Neural crest cell (in vitro differentiated cells): Measurements from ENCODE around the gene CACNA1A. TPM values are rescaled to one million over a fixed set of nuclear protein-coding genes. Genes with fewer than 3 reads are reported as not detected.

ENCODE experiments used
- DNase-seq: peaks from one replicate; pipeline ENCODE4 v3.0.0; 2021; ENCODE audit warnings: low read depth, mixed read lengths, low spot score
- H3K27ac Mint-ChIP-seq: one replicate; pipeline ENCODE4 v1.8.0; 2021; ENCODE audit warnings: mild to moderate bottlenecking, mixed read lengths; ENCODE audit not compliant: unreplicated experiment
- H3K27me3 Mint-ChIP-seq: 2 replicates; pipeline ENCODE4 v1.8.0; 2021; ENCODE audit warnings: low read depth, mild to moderate bottlenecking, mixed read lengths
- H3K36me3 Mint-ChIP-seq: 2 replicates; pipeline ENCODE4 v1.8.0; 2021; ENCODE audit warnings: low read depth, mild to moderate bottlenecking, mixed read lengths
- H3K4me1 Mint-ChIP-seq: 2 replicates; pipeline ENCODE4 v1.8.0; 2021; ENCODE audit warnings: mixed read lengths
- H3K4me3 Mint-ChIP-seq: one replicate; pipeline ENCODE4 v1.8.0; 2021; ENCODE audit warnings: mild to moderate bottlenecking, mixed read lengths
- H3K9me3 Mint-ChIP-seq: 2 replicates; pipeline ENCODE4 v1.8.0; 2021; ENCODE audit warnings: mixed read lengths
- total RNA-seq: library from RNA; stranded (reverse); gene quantifications from 2 replicates; pipeline ENCODE4 v1.2.1, GENCODE V29; 2021
- TF ChIP-seq, protein P1 (sequence below): fragments of 200-600 bp; sonication (generic); conservative IDR thresholded peaks from 2 replicates; pipeline ENCODE4 v1.5.0; 2021; ENCODE audit warnings: antibody characterized with exemption, mild to moderate bottlenecking

Gene CACNA1A
- total RNA-seq, 1 donor from 2014 or later = 2.8 TPM

DNA sequence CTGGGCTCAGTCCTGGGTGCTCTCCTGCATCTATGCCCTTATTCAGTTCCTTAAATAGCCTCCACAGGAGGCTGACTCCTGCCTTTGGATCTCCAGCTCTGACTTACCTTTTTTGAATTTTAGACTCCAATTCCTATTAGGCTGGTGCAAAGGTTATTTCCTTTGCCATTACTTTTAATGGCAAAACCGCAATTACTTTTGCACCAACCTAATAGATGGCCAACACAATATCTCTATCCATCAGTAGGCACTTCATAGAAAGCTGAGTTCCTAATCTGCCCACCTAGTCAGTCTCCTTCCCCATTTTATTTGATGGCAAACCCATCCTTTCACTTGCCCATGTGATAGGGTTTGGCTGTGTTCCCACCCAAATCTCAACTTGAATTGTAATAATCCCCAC is 95.3 kb downstream of the CACNA1A start:
- H3K27me3 Mint-ChIP-seq = peaks cover 23% of the 10 kb centered on the region
- H3K9me3 Mint-ChIP-seq = no peaks in the 10 kb centered on the region
- TF ChIP-seq, protein P1, sequence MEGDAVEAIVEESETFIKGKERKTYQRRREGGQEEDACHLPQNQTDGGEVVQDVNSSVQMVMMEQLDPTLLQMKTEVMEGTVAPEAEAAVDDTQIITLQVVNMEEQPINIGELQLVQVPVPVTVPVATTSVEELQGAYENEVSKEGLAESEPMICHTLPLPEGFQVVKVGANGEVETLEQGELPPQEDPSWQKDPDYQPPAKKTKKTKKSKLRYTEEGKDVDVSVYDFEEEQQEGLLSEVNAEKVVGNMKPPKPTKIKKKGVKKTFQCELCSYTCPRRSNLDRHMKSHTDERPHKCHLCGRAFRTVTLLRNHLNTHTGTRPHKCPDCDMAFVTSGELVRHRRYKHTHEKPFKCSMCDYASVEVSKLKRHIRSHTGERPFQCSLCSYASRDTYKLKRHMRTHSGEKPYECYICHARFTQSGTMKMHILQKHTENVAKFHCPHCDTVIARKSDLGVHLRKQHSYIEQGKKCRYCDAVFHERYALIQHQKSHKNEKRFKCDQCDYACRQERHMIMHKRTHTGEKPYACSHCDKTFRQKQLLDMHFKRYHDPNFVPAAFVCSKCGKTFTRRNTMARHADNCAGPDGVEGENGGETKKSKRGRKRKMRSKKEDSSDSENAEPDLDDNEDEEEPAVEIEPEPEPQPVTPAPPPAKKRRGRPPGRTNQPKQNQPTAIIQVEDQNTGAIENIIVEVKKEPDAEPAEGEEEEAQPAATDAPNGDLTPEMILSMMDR = no peak
- no peak overlapping the region for H3K4me3 Mint-ChIP-seq
- H3K4me1 Mint-ChIP-seq = peaks cover 15% of the 10 kb centered on the region
- H3K36me3 Mint-ChIP-seq = no peaks in the 10 kb centered on the region
- DNase-seq = no peak
- H3K27ac Mint-ChIP-seq = no peak overlapping the region

DNA sequence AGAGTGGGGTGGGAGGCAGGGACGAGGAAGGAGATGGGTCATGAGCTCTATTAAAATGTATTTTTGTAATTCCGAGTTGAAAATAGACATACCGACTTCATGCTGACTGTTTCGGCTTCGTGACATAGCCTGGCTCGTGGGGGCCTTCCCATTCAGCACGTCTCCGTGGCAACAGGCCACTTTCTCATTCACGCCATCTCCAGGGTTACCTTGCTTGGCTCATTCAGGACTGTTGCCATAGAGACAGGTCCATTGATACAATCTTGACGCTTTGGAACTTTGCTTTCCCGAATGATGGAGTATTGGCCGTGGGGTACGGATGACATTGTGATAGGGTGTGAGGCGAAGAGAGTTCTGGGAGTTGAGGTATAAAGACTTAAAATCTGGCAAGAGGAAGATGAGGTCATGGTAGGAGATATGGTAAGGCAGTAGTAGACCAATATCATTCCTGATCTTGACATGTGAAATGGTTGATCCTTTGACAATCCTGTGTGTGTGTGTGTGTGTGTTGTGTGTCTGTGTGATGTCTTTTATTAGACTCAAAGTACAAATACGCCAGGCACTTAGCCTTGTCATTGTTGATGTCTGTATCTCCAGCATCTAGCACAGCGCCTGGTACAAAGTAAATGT is 97.3 kb downstream of the CACNA1A start:
- peak; percentile 50 for DNase-seq
- H3K27me3 Mint-ChIP-seq = peaks cover 17% of the 10 kb centered on the region
- TF ChIP-seq, protein P1 = no peak
- H3K27ac Mint-ChIP-seq = peak overlapping the region; percentile 79
- H3K9me3 Mint-ChIP-seq = no peaks in the 10 kb centered on the region
- H3K4me3 Mint-ChIP-seq = no peak overlapping the region
- peaks cover 15% of the 10 kb centered on the region for H3K4me1 Mint-ChIP-seq
- no peaks in the 10 kb centered on the region for H3K36me3 Mint-ChIP-seq

DNA sequence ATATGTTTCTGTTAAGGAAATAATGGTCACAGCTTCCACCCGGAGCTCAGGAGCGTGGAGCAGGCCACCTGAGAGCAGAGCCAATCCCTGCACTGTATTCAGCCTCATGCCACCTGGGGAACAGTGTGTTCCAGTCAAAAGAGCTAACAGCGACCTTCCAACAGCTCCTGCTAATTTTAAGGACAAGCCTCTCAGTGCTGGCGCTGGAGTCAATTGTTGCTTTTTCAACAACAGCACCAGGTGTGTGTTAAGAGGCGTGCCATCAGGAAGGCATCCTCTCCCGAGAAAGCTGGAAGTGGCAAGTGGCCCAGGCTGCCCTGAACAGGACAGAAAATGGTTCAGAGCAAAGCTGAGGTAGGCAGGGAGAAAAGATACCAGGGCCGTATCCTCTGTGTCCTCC is 102.0 kb downstream of the CACNA1A start:
- Mint-ChIP-seq H3K4me1 (peaks cover 8% of the 10 kb centered on the region), H3K4me3 (no peak overlapping the region), H3K9me3 (peaks cover 8% of the 10 kb centered on the region), H3K36me3 (no peaks in the 10 kb centered on the region), H3K27ac (no peak overlapping the region), H3K27me3 (peaks cover 9% of the 10 kb centered on the region)
- DNase-seq = no peak
- TF ChIP-seq, protein P1 = no peak

DNA sequence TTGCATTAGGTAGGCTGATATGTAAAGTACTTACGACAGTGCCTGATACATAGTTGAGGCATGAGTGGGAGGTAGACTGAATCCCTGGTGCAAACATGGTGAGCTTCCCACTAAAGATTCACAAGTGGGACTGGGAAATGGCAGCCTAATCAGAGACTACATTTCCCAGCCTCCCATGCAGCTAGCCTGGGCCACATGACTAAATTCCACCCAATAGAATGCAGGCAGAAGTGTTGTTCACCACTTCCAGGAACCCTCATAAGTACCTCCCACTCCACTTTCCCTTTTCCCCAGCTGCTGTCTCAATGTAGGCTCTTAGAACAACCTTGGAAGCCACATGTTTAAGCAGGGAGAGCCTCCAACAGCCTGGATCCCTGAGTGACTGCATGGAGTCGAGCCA is 104.9 kb downstream of the CACNA1A start:
- Mint-ChIP-seq H3K4me3 (no peak overlapping the region), H3K27ac (no peak overlapping the region), H3K36me3 (no peaks in the 10 kb centered on the region), H3K27me3 (peaks cover 4% of the 10 kb centered on the region), H3K4me1 (peaks cover 6% of the 10 kb centered on the region), H3K9me3 (peaks cover 8% of the 10 kb centered on the region)
- TF ChIP-seq, protein P1 = no peak
- DNase-seq = no peak

DNA sequence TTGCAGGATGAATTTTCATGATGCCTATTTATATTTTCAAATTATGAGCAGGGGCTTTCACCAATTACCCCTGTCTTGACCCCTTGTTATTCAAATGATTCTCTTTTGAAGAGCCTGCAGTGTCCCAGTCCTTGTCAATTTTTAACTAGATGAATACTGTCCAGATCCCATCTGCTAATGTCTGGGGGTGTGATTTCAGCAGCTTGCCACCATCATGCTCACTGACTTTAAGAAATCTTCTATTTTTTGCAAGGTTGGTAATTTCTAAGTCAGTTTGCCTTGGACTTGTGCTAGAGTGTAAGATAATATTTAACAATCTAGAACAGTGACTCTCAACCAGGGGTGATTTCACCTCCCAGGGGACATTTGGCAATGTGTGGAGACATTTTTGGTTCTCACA is 106.0 kb downstream of the CACNA1A start:
- H3K9me3 Mint-ChIP-seq = peaks cover 8% of the 10 kb centered on the region
- no peak overlapping the region for H3K4me3 Mint-ChIP-seq
- TF ChIP-seq, protein P1 = no peak
- peaks cover 8% of the 10 kb centered on the region for H3K4me1 Mint-ChIP-seq
- H3K27me3 Mint-ChIP-seq = peaks cover 11% of the 10 kb centered on the region
- H3K27ac Mint-ChIP-seq = no peak overlapping the region
- no peaks in the 10 kb centered on the region for H3K36me3 Mint-ChIP-seq
- DNase-seq = no peak
